ENCODE data around the gene CD300LD. TPM values are rescaled to one million over a fixed set of nuclear protein-coding genes. Genes with fewer than 3 reads are reported as not detected.
"Not testable (repeated sequence)": the region's sequence is repeated elsewhere in the genome, so short reads cannot be mapped to it uniquely, and the experiment has no call there.

CD300LD gene
- total RNA-seq, 4 donors from 2014 or later = not detected

DNA sequence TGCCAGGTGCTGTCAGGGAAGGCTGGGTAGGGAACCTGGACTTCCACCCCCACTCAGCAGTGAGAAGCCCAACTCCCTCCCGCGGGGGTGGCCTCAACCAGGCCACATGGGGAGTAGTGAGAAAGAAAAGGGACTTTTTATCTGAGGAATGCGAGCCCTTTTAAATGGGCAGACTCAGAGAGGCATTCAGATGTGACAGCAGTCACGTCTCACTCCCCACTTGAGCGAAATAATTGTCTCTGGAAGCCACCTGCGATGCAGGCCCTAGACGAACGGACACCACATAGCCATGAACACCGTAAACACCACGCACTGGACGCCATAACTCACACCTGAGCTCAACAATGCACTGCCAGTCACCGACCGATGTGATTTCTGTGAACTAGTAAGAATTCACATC is 43.3 kb upstream of the CD300LD start:
- H3K27ac ChIP-seq = no peak overlapping the region
- H3K36me3 ChIP-seq = no peaks in the 10 kb centered on the region
- H3K9me3 ChIP-seq = no peaks in the 10 kb centered on the region
- H3K4me1 ChIP-seq = peaks cover 0 to 7% (median 2%) of the 10 kb centered on the region in 4 donors
- no peak overlapping the region for H3K4me3 ChIP-seq
- no peak for DNase-seq
- no peaks in the 10 kb centered on the region for H3K27me3 ChIP-seq
- TF ChIP-seq, protein P1, sequence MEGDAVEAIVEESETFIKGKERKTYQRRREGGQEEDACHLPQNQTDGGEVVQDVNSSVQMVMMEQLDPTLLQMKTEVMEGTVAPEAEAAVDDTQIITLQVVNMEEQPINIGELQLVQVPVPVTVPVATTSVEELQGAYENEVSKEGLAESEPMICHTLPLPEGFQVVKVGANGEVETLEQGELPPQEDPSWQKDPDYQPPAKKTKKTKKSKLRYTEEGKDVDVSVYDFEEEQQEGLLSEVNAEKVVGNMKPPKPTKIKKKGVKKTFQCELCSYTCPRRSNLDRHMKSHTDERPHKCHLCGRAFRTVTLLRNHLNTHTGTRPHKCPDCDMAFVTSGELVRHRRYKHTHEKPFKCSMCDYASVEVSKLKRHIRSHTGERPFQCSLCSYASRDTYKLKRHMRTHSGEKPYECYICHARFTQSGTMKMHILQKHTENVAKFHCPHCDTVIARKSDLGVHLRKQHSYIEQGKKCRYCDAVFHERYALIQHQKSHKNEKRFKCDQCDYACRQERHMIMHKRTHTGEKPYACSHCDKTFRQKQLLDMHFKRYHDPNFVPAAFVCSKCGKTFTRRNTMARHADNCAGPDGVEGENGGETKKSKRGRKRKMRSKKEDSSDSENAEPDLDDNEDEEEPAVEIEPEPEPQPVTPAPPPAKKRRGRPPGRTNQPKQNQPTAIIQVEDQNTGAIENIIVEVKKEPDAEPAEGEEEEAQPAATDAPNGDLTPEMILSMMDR (IDR thresholded peaks at IDR 0.05) = no peak
- no peak for TF ChIP-seq POLR2A (IDR thresholded peaks at IDR 0.05)

DNA sequence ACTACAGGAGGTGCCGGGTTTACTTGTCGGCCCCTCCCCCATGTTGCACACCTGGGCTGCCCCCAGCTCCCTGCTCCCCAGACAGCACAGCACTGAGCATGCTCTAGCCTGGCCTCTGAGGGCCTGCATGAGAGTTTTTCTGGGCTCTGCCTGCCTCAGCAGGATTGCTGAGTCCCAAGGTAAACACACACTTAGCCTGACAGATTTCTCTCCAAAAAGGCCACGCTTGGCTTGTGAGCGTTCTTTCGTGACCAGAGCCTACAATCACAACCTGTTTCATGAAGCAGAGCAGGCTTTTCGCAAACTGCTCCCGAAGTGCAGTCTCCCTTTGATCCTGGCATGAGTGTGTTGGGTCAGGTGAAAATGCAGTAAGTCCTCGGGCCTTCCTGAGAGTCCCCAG is 41.2 kb upstream of the CD300LD start:
- no peaks in the 10 kb centered on the region for H3K9me3 ChIP-seq
- H3K4me1 ChIP-seq = peaks cover 0 to 7% (median 2%) of the 10 kb centered on the region in 4 donors
- no peak for DNase-seq
- H3K27me3 ChIP-seq = no peaks in the 10 kb centered on the region
- TF ChIP-seq, protein P1 (IDR thresholded peaks at IDR 0.05) = no peak
- no peak for TF ChIP-seq POLR2A (IDR thresholded peaks at IDR 0.05)
- no peaks in the 10 kb centered on the region for H3K36me3 ChIP-seq
- H3K4me3 ChIP-seq = no peak overlapping the region
- H3K27ac ChIP-seq = no peak overlapping the region

DNA sequence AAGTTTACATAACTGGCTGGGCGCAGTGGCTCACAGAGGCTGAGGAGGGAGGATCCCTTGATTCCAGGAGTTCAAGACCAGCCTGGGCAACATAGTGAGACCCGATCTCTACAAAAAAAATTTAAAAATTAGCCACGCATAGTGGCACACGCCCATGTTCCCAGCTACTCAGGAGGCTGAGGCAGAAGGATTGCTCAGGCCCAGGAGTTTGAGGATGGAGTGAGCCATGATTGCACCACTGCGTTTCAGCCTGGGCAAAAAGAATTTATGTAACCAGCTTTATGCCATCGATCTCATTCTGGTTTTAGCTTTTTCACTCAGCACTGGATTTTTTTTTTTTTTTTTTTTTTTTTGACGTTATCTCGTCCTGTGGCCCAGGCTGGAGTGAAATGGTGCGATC is 40.5 kb upstream of the CD300LD start:
- no peak overlapping the region for H3K27ac ChIP-seq
- TF ChIP-seq, protein P1 (IDR thresholded peaks at IDR 0.05) = no peak
- TF ChIP-seq POLR2A (IDR thresholded peaks at IDR 0.05) = no peak
- no peaks in the 10 kb centered on the region for H3K9me3 ChIP-seq
- peaks cover 0 to 7% (median 2%) of the 10 kb centered on the region in 4 donors for H3K4me1 ChIP-seq
- H3K4me3 ChIP-seq = no peak overlapping the region
- DNase-seq = no peak
- no peaks in the 10 kb centered on the region for H3K36me3 ChIP-seq
- no peaks in the 10 kb centered on the region for H3K27me3 ChIP-seq

DNA sequence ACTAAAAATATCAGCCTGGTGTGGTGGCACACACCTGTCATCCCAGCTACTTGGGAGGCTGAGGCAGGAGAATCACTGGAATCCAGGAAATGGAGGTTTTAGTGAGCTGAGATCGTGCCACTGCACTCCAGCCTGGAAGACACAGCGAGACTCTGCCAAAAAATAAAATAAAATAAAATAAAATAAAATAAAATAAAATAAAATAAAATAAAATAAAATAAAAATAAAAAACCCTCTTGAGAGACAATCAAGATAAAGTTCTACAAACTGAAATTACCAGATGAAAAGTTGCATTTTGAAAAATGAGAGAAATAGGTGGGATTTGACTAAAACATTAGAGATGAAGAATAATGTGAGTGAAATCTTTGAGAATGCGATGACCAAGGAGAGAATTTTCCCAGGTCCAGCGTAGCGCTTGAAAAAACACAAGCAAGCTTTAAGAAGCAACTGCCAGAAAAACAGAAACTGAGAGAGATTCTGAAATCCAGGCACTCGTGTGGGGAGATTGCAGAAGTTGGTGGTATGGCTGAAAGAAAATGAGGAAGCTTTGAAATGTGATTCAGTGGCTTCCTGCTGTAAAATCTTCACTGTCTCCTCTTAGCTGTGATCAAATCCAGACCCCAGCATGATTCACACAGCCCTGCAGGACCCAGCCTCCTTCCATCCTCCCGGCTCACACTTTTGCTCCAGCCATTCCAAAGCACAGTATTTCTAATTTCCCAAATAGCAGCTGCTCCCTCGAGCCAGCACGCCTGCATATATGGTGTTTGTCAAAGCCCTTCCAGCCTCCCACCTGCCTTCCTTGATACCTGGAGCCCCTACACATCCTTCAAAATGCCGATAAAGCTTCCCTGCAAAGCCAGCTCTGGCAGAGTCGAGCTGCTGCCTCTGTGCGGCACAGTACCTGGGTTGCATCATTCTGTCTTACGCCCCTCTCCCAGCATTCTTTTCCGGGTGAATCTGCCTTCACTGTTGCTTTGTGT is 39.7 kb upstream of the CD300LD start:
- Histone ChIP-seq H3K27me3 (no peaks in the 10 kb centered on the region), H3K4me1 (peaks cover 0 to 7% (median 2%) of the 10 kb centered on the region in 4 donors), H3K27ac (no peak overlapping the region), H3K36me3 (no peaks in the 10 kb centered on the region), H3K9me3 (no peaks in the 10 kb centered on the region), H3K4me3 (no peak overlapping the region)
- DNase-seq = no peak
- no peak for TF ChIP-seq POLR2A (IDR thresholded peaks at IDR 0.05)
- TF ChIP-seq, protein P1 (IDR thresholded peaks at IDR 0.05) = no peak

DNA sequence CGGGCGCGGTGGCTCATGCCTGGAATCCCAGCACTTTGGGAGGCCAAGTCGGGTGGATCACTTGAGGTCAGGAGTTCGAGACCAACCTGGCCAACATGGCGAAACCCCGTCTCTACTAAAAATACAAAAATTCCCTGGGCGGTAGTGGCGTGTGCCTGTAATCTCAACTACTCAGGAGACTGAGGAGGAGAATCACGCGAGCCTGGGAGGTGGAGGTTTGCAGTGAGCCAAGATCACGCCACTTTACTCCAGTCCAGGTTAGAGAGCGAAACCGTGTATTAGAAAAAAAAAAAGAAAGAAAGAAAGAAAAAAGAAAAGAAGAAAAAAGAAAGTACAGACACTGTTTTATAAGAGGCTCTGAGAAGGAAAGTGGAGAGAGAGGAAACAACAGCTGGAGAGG is 38.2 kb upstream of the CD300LD start:
- DNase-seq, H3K27ac ChIP-seq, H3K4me1 ChIP-seq, H3K27me3 ChIP-seq, H3K9me3 ChIP-seq, H3K36me3 ChIP-seq, H3K4me3 ChIP-seq: not testable (repeated sequence)

DNA sequence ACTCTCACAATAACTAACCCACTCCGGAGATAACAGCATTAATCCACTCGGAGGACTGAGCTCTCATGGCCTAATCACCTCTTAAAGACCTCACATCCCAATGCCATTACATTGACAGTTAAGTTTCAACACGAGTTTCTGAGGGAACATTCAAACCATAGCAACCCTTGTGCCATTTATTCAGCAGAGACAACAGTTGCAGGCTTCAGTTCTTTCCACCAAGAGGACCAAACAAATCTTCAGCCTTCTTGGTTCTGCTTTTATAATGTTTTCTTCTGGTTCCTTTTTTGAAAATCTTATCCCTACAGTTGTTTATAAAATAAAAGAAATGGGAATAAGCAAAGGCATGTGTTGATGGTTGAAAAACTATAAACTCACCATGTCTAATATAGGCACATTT is 33.6 kb upstream of the CD300LD start:
- no peaks in the 10 kb centered on the region for H3K9me3 ChIP-seq
- DNase-seq = no peak
- H3K27me3 ChIP-seq = no peaks in the 10 kb centered on the region
- no peak overlapping the region for H3K27ac ChIP-seq
- no peaks in the 10 kb centered on the region for H3K4me1 ChIP-seq
- TF ChIP-seq, protein P1 (IDR thresholded peaks at IDR 0.05) = no peak
- no peak for TF ChIP-seq POLR2A (IDR thresholded peaks at IDR 0.05)
- no peak overlapping the region for H3K4me3 ChIP-seq
- no peaks in the 10 kb centered on the region for H3K36me3 ChIP-seq

All from Peyer's patch (tissue), 4 donors.